Trophoblast cell (in vitro differentiated cells and primary cell): ENCODE measurements around the gene ITIH5. TPM values are rescaled to one million over a fixed set of nuclear protein-coding genes. Genes with fewer than 3 reads are reported as not detected.
"Not testable (repeated sequence)": the region's sequence is repeated elsewhere in the genome, so short reads cannot be mapped to it uniquely, and the experiment has no call there.

ENCODE experiments used
- DNase-seq, 2 donors: peaks; one replicate each; pipeline ENCODE4 v3.0.0-alpha.2; 2016
- H2AFZ ChIP-seq: 2 replicates; pipeline ENCODE4 v1.6.1; 2013; ENCODE audit warnings: low read length, moderate library complexity, mild to moderate bottlenecking; ENCODE audit not compliant: insufficient read depth, poor library complexity
- H2AK5ac ChIP-seq: 2 replicates; pipeline ENCODE4 v1.6.1; 2013; ENCODE audit warnings: mild to moderate bottlenecking, low read length
- H2BK120ac ChIP-seq: 2 replicates; pipeline ENCODE4 v1.6.1; 2013; ENCODE audit warnings: low read length, mild to moderate bottlenecking, moderate library complexity; ENCODE audit not compliant: insufficient read depth, poor library complexity
- H2BK12ac ChIP-seq: 2 replicates; pipeline ENCODE4 v1.6.1; 2013; ENCODE audit warnings: mild to moderate bottlenecking, low read length, moderate library complexity
- H2BK5ac ChIP-seq: 2 replicates; pipeline ENCODE4 v1.6.1; 2013; ENCODE audit warnings: low read length, low read depth, moderate library complexity, mild to moderate bottlenecking; ENCODE audit not compliant: poor library complexity
- H3K14ac ChIP-seq: 2 replicates; pipeline ENCODE4 v1.6.1; 2013; ENCODE audit warnings: mild to moderate bottlenecking, low read length
- H3K18ac ChIP-seq: 2 replicates; pipeline ENCODE4 v1.6.1; 2013; ENCODE audit warnings: mild to moderate bottlenecking, low read length
- H3K23ac ChIP-seq: 2 replicates; pipeline ENCODE4 v1.6.1; 2013; ENCODE audit warnings: low read length
- H3K27ac ChIP-seq: 2 replicates; pipeline ENCODE4 v1.5.1; 2013; ENCODE audit warnings: low read depth, mild to moderate bottlenecking, inconsistent platforms, low read length, moderate library complexity
- H3K27me3 ChIP-seq: 2 replicates; pipeline ENCODE4 v1.6.1; 2013; ENCODE audit warnings: inconsistent platforms, mild to moderate bottlenecking, low read length, moderate library complexity; ENCODE audit not compliant: insufficient read depth
- H3K36me3 ChIP-seq, 2 experiments: 1 replicate in 1 of 2; 2 replicates in 1 of 2; pipeline ENCODE4 v1.6.1; 2013; ENCODE audit warnings: low read length in 2 of 2, mild to moderate bottlenecking in 2 of 2, moderate library complexity in 1 of 2; ENCODE audit not compliant: insufficient read depth in 2 of 2, control insufficient read depth in 1 of 2
- H3K4ac ChIP-seq: 2 replicates; pipeline ENCODE4 v1.6.1; 2013; ENCODE audit warnings: low read depth, mild to moderate bottlenecking, low read length, moderate library complexity
- H3K4me1 ChIP-seq, 2 experiments: 1 replicate in 1 of 2; 2 replicates in 1 of 2; pipeline ENCODE4 v1.6.1; 2013; ENCODE audit warnings: low read length in 2 of 2, mild to moderate bottlenecking in 2 of 2, moderate library complexity in 1 of 2; ENCODE audit not compliant: insufficient read depth in 2 of 2, control insufficient read depth in 1 of 2
- H3K4me2 ChIP-seq: 2 replicates; pipeline ENCODE4 v1.6.1; 2013; ENCODE audit warnings: inconsistent platforms, mild to moderate bottlenecking, low read length, moderate library complexity
- H3K4me3 ChIP-seq: 2 replicates; pipeline ENCODE4 v1.5.1; 2013; ENCODE audit warnings: mild to moderate bottlenecking, low read depth, low read length, inconsistent platforms
- H3K79me1 ChIP-seq: one replicate; pipeline ENCODE4 v1.6.1; 2013; ENCODE audit warnings: low read length
- H3K79me2 ChIP-seq: 2 replicates; pipeline ENCODE4 v1.6.1; 2013; ENCODE audit warnings: low read length, mild to moderate bottlenecking; ENCODE audit not compliant: control insufficient read depth, insufficient read depth, poor library complexity
- H3K9ac ChIP-seq: 2 replicates; pipeline ENCODE4 v1.6.1; 2013; ENCODE audit warnings: mild to moderate bottlenecking, low read length
- H3K9me3 ChIP-seq: 2 replicates; pipeline ENCODE4 v1.6.1; 2013; ENCODE audit warnings: low read depth, mild to moderate bottlenecking, control low read depth, inconsistent platforms, low read length; ENCODE audit not compliant: insufficient read depth
- H4K12ac ChIP-seq: 2 replicates; pipeline ENCODE4 v1.6.1; 2013; ENCODE audit warnings: low read depth, mild to moderate bottlenecking, low read length, moderate library complexity
- H4K8ac ChIP-seq: 2 replicates; pipeline ENCODE4 v1.6.1; 2013; ENCODE audit warnings: low read depth, mild to moderate bottlenecking, low read length, moderate library complexity
- H4K91ac ChIP-seq: one replicate; pipeline ENCODE4 v1.6.1; 2013; ENCODE audit warnings: low read depth, mild to moderate bottlenecking, low read length, moderate library complexity
- WGBS: extraction: QIAGEN DNeasy Blood & Tissue Kit; methylation state at CpG from one replicate; pipeline ENCODE4 v1.1.7; 2013; ENCODE audit warnings: missing lambda C conversion rate; ENCODE audit not compliant: insufficient read length, insufficient coverage; ENCODE audit errors: extremely low coverage; 5-methylcytosine and 5-hydroxymethylcytosine counted together
- polyA plus RNA-seq: library from polyadenylated mRNA; stranded (reverse); fragments of 200-250 nt; gene quantifications from 2 replicates; pipeline ENCODE4 v1.2.3, GENCODE V29; 2013

ITIH5 gene
- polyA plus RNA-seq = 13.5 and 14.4 TPM in 2 replicates

- no CpG with 5 or more reads among the region's 54 CpGs for WGBS
- Histone ChIP-seq H2BK5ac (no peak within 1 kb of the TSS), H3K4me2 (peak within 1 kb of the TSS; percentile 87), H3K18ac (peak within 1 kb of the TSS; percentile 72), H3K27me3 (peaks cover 10% of the 10 kb centered on the region), H2BK12ac (no peak within 1 kb of the TSS), H3K14ac (peak within 1 kb of the TSS; percentile 14), H4K12ac (no peak within 1 kb of the TSS), H4K8ac (peak within 1 kb of the TSS; percentile 17), H4K91ac (no peak within 1 kb of the TSS), H3K27ac (no peak within 1 kb of the TSS), H3K79me2 (no peaks in the 10 kb centered on the region), H3K79me1 (peaks cover 3% of the 10 kb centered on the region), H3K4me1 (peaks cover 0 to 7% of the 10 kb centered on the region in 2 experiments), H3K4ac (no peak within 1 kb of the TSS), H3K9me3 (no peaks in the 10 kb centered on the region), H2AFZ (peak within 1 kb of the TSS; percentile 43), H2BK120ac (no peak within 1 kb of the TSS), H3K4me3 (peak within 1 kb of the TSS; percentile 71), H3K23ac (no peak within 1 kb of the TSS), H3K36me3 (no peaks in the 10 kb centered on the region), H3K9ac (no peak within 1 kb of the TSS), H2AK5ac (no peak within 1 kb of the TSS)
- DNase-seq = peak; percentile 36 to 49
Observed at GRCh38 chr10:7666253-7667023, at the start of gene ITIH5. Gene ITIH5 (minus strand): TSS chr10:7666966. CDS start chr10:7666892, 74 bp downstream.

- H2BK12ac ChIP-seq = no peak overlapping the region
- H2BK120ac ChIP-seq = no peak overlapping the region
- H3K9me3 ChIP-seq = no peaks in the 10 kb centered on the region
- H4K8ac ChIP-seq = no peak overlapping the region
- no peak overlapping the region for H3K4me3 ChIP-seq
- no peak overlapping the region for H3K9ac ChIP-seq
- no peak overlapping the region for H2AFZ ChIP-seq
- H2BK5ac ChIP-seq = no peak overlapping the region
- H3K4ac ChIP-seq = no peak overlapping the region
- H3K4me2 ChIP-seq = no peak overlapping the region
- DNase-seq = no peak
- H2AK5ac ChIP-seq = no peak overlapping the region
- H4K91ac ChIP-seq = no peak overlapping the region
- H3K36me3 ChIP-seq = no peaks in the 10 kb centered on the region
- H4K12ac ChIP-seq = no peak overlapping the region
- WGBS = no CpG with 5 or more reads among the region's 7 CpGs
- no peaks in the 10 kb centered on the region for H3K79me1 ChIP-seq
- H3K14ac ChIP-seq = no peak overlapping the region
- H3K27ac ChIP-seq = no peak overlapping the region
- no peaks in the 10 kb centered on the region for H3K4me1 ChIP-seq
- no peak overlapping the region for H3K18ac ChIP-seq
- no peaks in the 10 kb centered on the region for H3K79me2 ChIP-seq
- H3K23ac ChIP-seq = no peak overlapping the region
- H3K27me3 ChIP-seq = no peaks in the 10 kb centered on the region
Observed at GRCh38 chr10:7715515-7715914, 48.7 kb upstream of the ITIH5 start.

- not testable (repeated sequence) for H3K9ac ChIP-seq, H4K8ac ChIP-seq, H2AK5ac ChIP-seq, H3K9me3 ChIP-seq, H2BK5ac ChIP-seq, H3K4me2 ChIP-seq, H2AFZ ChIP-seq, H3K27me3 ChIP-seq, H3K14ac ChIP-seq, H3K79me1 ChIP-seq, H3K18ac ChIP-seq, DNase-seq, H3K4me3 ChIP-seq, H3K4me1 ChIP-seq, H2BK120ac ChIP-seq, H3K27ac ChIP-seq, H3K36me3 ChIP-seq, H2BK12ac ChIP-seq, H4K12ac ChIP-seq, H3K4ac ChIP-seq, H3K79me2 ChIP-seq, H4K91ac ChIP-seq, H3K23ac ChIP-seq
- WGBS = no CpG with 5 or more reads among the region's 5 CpGs
Observed at GRCh38 chr10:7711075-7711474, 44.3 kb upstream of the ITIH5 start.

- no peak overlapping the region for H3K4me3 ChIP-seq
- DNase-seq = no peak
- WGBS = no CpG with 5 or more reads among the region's 1 CpG
Observed at GRCh38 chr10:7710446-7710845, 43.7 kb upstream of the ITIH5 start.

More at GRCh38 chr10:7710446-7710845, 43.7 kb upstream of the ITIH5 start:
- H2BK5ac ChIP-seq = no peak overlapping the region
- no peaks in the 10 kb centered on the region for H3K79me2 ChIP-seq
- no peak overlapping the region for H3K14ac ChIP-seq
- no peak overlapping the region for H3K4ac ChIP-seq
- H3K9ac ChIP-seq = no peak overlapping the region
- no peak overlapping the region for H3K23ac ChIP-seq
- H4K12ac ChIP-seq = no peak overlapping the region
- no peak overlapping the region for H3K18ac ChIP-seq
- no peaks in the 10 kb centered on the region for H3K4me1 ChIP-seq
- H3K36me3 ChIP-seq = no peaks in the 10 kb centered on the region
- H2BK120ac ChIP-seq = no peak overlapping the region
- no peak overlapping the region for H3K27ac ChIP-seq
- no peak overlapping the region for H2AFZ ChIP-seq
- no peak overlapping the region for H4K8ac ChIP-seq
- no peak overlapping the region for H3K4me2 ChIP-seq
- no peak overlapping the region for H2AK5ac ChIP-seq
- no peaks in the 10 kb centered on the region for H3K27me3 ChIP-seq
- H3K9me3 ChIP-seq = no peaks in the 10 kb centered on the region
- H4K91ac ChIP-seq = no peak overlapping the region
- no peak overlapping the region for H2BK12ac ChIP-seq
- no peaks in the 10 kb centered on the region for H3K79me1 ChIP-seq
